ENCODE data around the gene CD93. TPM values are rescaled to one million over a fixed set of nuclear protein-coding genes. Genes with fewer than 3 reads are reported as not detected.

Gene CD93
- total RNA-seq, 2 donors from 2014 or later: 14.2 to 19.2 TPM

DNA sequence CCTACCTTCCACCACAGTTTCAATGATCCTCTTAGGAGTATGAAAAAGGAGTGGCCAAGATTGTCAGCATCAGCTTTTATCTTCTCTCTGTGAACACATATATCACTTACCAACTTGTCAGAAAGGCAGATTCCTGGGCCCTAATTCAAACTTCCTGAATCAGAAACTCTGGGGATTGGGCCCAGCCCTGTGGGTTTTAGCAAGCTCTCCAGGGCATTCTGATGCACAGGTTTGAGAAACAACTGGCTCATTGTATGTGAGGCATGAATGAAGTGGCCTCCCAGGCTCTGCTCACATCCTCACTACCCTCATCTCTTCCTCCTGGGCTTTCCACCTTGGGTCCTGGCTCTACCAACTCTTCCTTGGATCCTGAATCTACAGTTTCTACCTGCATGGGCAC, 23.5 kb downstream of the CD93 start:
- no peaks in the 10 kb centered on the region for H3K9me3 ChIP-seq
- ATAC-seq (no peak), DNase-seq (no peak)
- no peaks in the 10 kb centered on the region for H3K36me3 ChIP-seq (replicated peaks in 1 of 2; ENCODE audit: insufficient read depth in 1 of 2, low read depth in 2 of 2)
- no peak overlapping the region for H3K4me3 ChIP-seq
- no peaks in the 10 kb centered on the region for H3K27me3 ChIP-seq
- no peak overlapping the region for H3K27ac ChIP-seq
- peaks cover 4% of the 10 kb centered on the region for H3K4me1 ChIP-seq
- intact Hi-C loops (cut with DNase I): no loop called here
- TF ChIP-seq POLR2A (IDR thresholded peaks at IDR 0.05): no peak
- TF ChIP-seq, protein P1, sequence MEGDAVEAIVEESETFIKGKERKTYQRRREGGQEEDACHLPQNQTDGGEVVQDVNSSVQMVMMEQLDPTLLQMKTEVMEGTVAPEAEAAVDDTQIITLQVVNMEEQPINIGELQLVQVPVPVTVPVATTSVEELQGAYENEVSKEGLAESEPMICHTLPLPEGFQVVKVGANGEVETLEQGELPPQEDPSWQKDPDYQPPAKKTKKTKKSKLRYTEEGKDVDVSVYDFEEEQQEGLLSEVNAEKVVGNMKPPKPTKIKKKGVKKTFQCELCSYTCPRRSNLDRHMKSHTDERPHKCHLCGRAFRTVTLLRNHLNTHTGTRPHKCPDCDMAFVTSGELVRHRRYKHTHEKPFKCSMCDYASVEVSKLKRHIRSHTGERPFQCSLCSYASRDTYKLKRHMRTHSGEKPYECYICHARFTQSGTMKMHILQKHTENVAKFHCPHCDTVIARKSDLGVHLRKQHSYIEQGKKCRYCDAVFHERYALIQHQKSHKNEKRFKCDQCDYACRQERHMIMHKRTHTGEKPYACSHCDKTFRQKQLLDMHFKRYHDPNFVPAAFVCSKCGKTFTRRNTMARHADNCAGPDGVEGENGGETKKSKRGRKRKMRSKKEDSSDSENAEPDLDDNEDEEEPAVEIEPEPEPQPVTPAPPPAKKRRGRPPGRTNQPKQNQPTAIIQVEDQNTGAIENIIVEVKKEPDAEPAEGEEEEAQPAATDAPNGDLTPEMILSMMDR (IDR thresholded peaks at IDR 0.05): no peak

DNA sequence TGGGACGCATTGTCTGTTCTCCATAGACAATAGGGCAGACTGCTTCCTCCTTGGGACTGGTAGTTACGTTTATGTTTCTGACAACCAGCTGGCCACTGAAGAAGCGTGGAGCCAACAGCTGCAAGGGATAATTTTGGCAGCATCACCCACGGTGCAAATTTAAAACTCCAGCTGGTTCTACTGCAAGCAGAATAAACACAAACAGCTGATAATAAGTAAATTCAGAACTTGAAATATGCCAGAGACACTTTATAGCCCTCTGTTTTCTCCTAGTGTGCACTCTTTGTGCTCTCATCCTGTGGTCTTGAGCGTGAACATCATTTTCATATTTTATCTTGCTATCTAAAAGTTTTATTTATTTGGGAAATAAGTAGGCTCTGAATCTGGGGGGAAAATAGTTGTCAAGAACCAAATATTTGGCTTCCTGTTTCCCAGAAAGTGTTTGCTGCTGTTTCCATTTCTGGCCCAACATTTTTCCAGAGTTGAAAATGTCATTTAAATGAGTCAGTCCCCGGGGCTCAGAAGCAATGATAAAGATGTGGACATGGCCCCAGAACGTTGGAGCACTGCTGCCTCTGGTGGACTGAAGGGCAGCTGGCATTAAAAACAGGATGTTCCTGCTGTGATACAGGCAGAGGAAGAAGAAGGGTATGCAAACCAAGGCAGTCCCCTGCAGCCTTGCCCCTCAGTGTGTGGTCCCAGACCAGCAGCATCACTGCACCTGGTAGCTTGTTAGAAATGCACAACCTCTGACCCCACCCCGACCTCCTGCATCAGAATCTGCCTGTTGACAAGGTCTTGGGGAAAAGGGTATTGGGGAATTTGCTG, 24.2 kb downstream of the CD93 start:
- ATAC-seq (peak; percentile 48), DNase-seq (peak in 2 of 4 donors; percentile 22 to 52)
- TF ChIP-seq POLR2A (IDR thresholded peaks at IDR 0.05): no peak
- TF ChIP-seq, protein P1 (IDR thresholded peaks at IDR 0.05): peak in 4 of 7 experiments; percentile 15 to 29 (median 20)
- intact Hi-C loops (cut with DNase I): no loop called here
- Histone ChIP-seq H3K36me3 (replicated peaks in 1 of 2; ENCODE audit: insufficient read depth in 1 of 2, low read depth in 2 of 2) (no peaks in the 10 kb centered on the region), H3K4me3 (no peak overlapping the region), H3K9me3 (no peaks in the 10 kb centered on the region), H3K4me1 (peaks cover 4% of the 10 kb centered on the region), H3K27ac (peak overlapping the region in 1 of 4 donors; percentile 14), H3K27me3 (no peaks in the 10 kb centered on the region)
- WGBS, 2 donors: 34% methylated on average over 8 of the region's 8 CpGs

DNA sequence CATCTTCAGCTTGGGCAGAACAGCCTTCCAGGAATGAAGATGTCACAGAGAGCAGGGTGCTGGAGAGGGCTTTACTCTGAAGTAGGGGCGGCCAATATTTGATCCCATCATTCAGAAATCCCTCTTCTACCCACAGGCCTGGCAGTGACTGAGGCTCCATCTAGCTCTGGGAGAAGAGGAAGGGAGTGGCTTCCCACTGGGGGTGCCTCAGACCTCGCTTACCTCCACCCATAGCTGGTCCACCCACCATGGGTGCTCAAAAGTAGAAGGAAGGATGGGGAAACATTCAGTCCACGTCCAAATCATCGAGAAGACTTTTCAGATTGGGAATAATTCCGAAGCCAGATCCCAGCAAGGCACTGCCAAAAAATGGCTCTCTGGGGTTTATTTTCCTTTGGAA, 24.9 kb downstream of the CD93 start:
- Histone ChIP-seq H3K36me3 (replicated peaks in 1 of 2; ENCODE audit: insufficient read depth in 1 of 2, low read depth in 2 of 2) (no peaks in the 10 kb centered on the region), H3K4me1 (peaks cover 4% of the 10 kb centered on the region), H3K9me3 (no peaks in the 10 kb centered on the region), H3K4me3 (no peak overlapping the region), H3K27me3 (no peaks in the 10 kb centered on the region), H3K27ac (peak overlapping the region in 1 of 4 donors; percentile 14)
- no peak for ATAC-seq
- WGBS, 2 donors: 67% methylated on average over 5 of the region's 5 CpGs
- TF ChIP-seq, protein P1 (IDR thresholded peaks at IDR 0.05): no peak
- no peak for TF ChIP-seq POLR2A (IDR thresholded peaks at IDR 0.05)
- DNase-seq: no peak
- intact Hi-C loops (cut with DNase I): no loop called here

DNA sequence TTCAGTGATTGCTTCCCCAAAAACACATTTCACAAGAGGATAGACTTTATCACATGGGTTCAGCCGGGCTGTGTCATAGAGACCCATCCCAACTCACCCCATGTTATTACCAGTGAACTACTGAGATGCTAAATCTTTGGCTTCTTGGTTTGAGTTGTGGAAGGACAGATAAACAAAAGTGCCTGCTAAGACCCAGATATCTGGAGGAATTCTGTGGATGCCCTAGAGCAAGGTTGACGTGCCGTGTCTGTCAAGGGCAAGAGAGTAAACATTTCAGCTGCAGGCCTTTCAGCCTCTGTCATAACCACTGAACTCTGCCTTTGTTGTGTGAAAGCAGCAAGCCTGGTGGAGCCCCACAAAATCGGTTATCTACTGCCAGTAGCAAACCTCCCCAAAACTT, 25.5 kb downstream of the CD93 start:
- H3K27me3 ChIP-seq: no peaks in the 10 kb centered on the region
- 46 to 78% methylated on average over 4 of the region's 4 CpGs for WGBS, 2 donors
- DNase-seq (no peak), ATAC-seq (no peak)
- H3K27ac ChIP-seq: no peak overlapping the region
- intact Hi-C loops (cut with DNase I): no loop called here
- H3K4me3 ChIP-seq: no peak overlapping the region
- no peak for TF ChIP-seq POLR2A (IDR thresholded peaks at IDR 0.05)
- TF ChIP-seq, protein P1 (IDR thresholded peaks at IDR 0.05): no peak
- no peaks in the 10 kb centered on the region for H3K9me3 ChIP-seq
- no peaks in the 10 kb centered on the region for H3K36me3 ChIP-seq (replicated peaks in 1 of 2; ENCODE audit: insufficient read depth in 1 of 2, low read depth in 2 of 2)
- H3K4me1 ChIP-seq: peaks cover 4% of the 10 kb centered on the region

DNA sequence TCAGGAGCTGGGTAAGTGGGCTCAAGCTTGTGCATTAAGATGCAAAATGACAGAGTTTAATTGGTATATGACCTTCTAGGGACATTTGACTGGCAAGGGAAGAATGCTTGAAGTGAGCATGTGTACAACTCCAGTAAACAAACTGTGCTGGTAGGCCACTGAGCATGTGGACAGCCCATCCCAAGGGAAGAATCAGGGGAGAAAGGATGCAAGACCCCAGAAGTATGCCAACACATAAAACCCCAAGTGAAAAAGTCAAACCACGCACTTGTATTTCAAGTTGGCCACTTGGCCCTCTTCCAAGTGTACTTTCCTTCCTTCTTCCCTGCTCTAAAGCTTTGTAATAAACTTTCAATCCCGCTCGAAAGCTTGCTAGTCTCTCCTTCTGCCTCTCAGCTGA, 26.3 kb downstream of the CD93 start:
- intact Hi-C loops (cut with DNase I): no loop called here
- no peak for ATAC-seq
- Histone ChIP-seq H3K36me3 (replicated peaks in 1 of 2; ENCODE audit: insufficient read depth in 1 of 2, low read depth in 2 of 2) (no peaks in the 10 kb centered on the region), H3K4me3 (no peak overlapping the region), H3K4me1 (peaks cover 4% of the 10 kb centered on the region), H3K27ac (no peak overlapping the region), H3K9me3 (no peaks in the 10 kb centered on the region), H3K27me3 (no peaks in the 10 kb centered on the region)
- WGBS, 2 donors: 46 to 63% methylated on average over 3 of the region's 3 CpGs
- DNase-seq: no peak
- TF ChIP-seq, protein P1 (IDR thresholded peaks at IDR 0.05): no peak
- TF ChIP-seq POLR2A (IDR thresholded peaks at IDR 0.05): no peak
